Activated CD4-positive, alpha-beta T cell treated with anti-CD3 and anti-CD28 coated beads, Interleukin-2, Interleukin-4, amounts not matched to agents 100 ng/mL and 50 ng/mL, durations not matched to agents 16 hours and 8 hours (primary cell): ENCODE data around the gene ZSCAN20.

Experiments used
- DNase-seq: peaks from one replicate; pipeline ENCODE4 v3.0.0-alpha.2; 2020; ENCODE audit warnings: low spot score

ZSCAN20 gene

GRCh38 chr1:33443705-33444180 lies 28.7 kb upstream of the ZSCAN20 start:
- no peak for DNase-seq

- DNase-seq, result no peak
Measured at GRCh38 chr1:33445108-33445507, 27.3 kb upstream of the ZSCAN20 start.

GRCh38 chr1:33446590-33446989 lies 25.9 kb upstream of the ZSCAN20 start:
- no peak for DNase-seq

- no peak for DNase-seq
Measured at GRCh38 chr1:33454646-33455282, 17.7 kb upstream of the ZSCAN20 start.

GRCh38 chr1:33455539-33456501 lies 16.6 kb upstream of the ZSCAN20 start:
- peak; percentile 50 for DNase-seq

- no peak for DNase-seq
Measured at GRCh38 chr1:33456502-33456886, 16.0 kb upstream of the ZSCAN20 start.

GRCh38 chr1:33459691-33460090 lies 12.8 kb upstream of the ZSCAN20 start:
- DNase-seq, result no peak

- no peak for DNase-seq
Measured at GRCh38 chr1:33460144-33460543, 12.3 kb upstream of the ZSCAN20 start.

GRCh38 chr1:33460947-33461629 lies 11.4 kb upstream of the ZSCAN20 start:
- DNase-seq, result no peak

- DNase-seq, result no peak
Measured at GRCh38 chr1:33462405-33463164, 9.9 kb upstream of the ZSCAN20 start.

- DNase-seq, result no peak
Measured at GRCh38 chr1:33464552-33464951, 7.9 kb upstream of the ZSCAN20 start.

GRCh38 chr1:33465316-33465715 lies 7.1 kb upstream of the ZSCAN20 start:
- no peak for DNase-seq

- DNase-seq, result no peak
Measured at GRCh38 chr1:33466159-33466558, 6.3 kb upstream of the ZSCAN20 start.

- no peak for DNase-seq
Measured at GRCh38 chr1:33468011-33468410, 4.4 kb upstream of the ZSCAN20 start.

GRCh38 chr1:33468531-33468930 lies 3.9 kb upstream of the ZSCAN20 start:
- no peak for DNase-seq

GRCh38 chr1:33468967-33469366 lies 3.5 kb upstream of the ZSCAN20 start:
- no peak for DNase-seq

- no peak for DNase-seq
Measured at GRCh38 chr1:33469691-33470090, 2.8 kb upstream of the ZSCAN20 start.

- DNase-seq, result peak; percentile 62
Measured at GRCh38 chr1:33470495-33471012, 1.9 kb upstream of the ZSCAN20 start.

GRCh38 chr1:33471416-33471815 lies 1.0 kb upstream of the ZSCAN20 start:
- no peak for DNase-seq

- no peak for DNase-seq
Measured at GRCh38 chr1:33473900-33474299, 1.5 kb downstream of the ZSCAN20 start.

- no peak for DNase-seq
Measured at GRCh38 chr1:33477451-33477850, 5.0 kb downstream of the ZSCAN20 start.

- no peak for DNase-seq
Measured at GRCh38 chr1:33482412-33482811, 10.0 kb downstream of the ZSCAN20 start.
